H9 (cell line): ENCODE data around the gene HDHD3. TPM values are rescaled to one million over a fixed set of nuclear protein-coding genes. Genes with fewer than 3 reads are reported as not detected.

ENCODE experiments used
- DNase-seq: peaks from one replicate; pipeline ENCODE4 v3.0.0-alpha.2; 2017
- H2AFZ ChIP-seq: one replicate; pipeline ENCODE4 v1.6.1; 2013; ENCODE audit warnings: mild to moderate bottlenecking, low read length, control low read depth, moderate library complexity
- H2AK5ac ChIP-seq: 2 replicates; pipeline ENCODE4 v1.6.1; 2013; ENCODE audit warnings: low read length, control low read depth, mixed read lengths; ENCODE audit not compliant: insufficient read length
- H2BK120ac ChIP-seq: one replicate; pipeline ENCODE4 v1.6.1; 2013; ENCODE audit warnings: low read depth, mild to moderate bottlenecking, low read length, control low read depth, inconsistent platforms; ENCODE audit not compliant: poor library complexity, severe bottlenecking
- H2BK12ac ChIP-seq: 2 replicates; pipeline ENCODE4 v1.6.1; 2013; ENCODE audit warnings: low read length, control low read depth, mixed read lengths, low read depth; ENCODE audit not compliant: insufficient read length
- H2BK15ac ChIP-seq: 2 replicates; pipeline ENCODE4 v1.6.1; 2013; ENCODE audit warnings: low read depth, low read length, control low read depth
- H2BK20ac ChIP-seq: one replicate; pipeline ENCODE4 v1.6.1; 2013; ENCODE audit warnings: low read depth, mild to moderate bottlenecking, low read length, control low read depth, inconsistent platforms; ENCODE audit not compliant: poor library complexity, severe bottlenecking
- H2BK5ac ChIP-seq: 2 replicates; pipeline ENCODE4 v1.6.1; 2013; ENCODE audit warnings: low read length, control low read depth, mixed read lengths; ENCODE audit not compliant: insufficient read length
- H3K14ac ChIP-seq: 2 replicates; pipeline ENCODE4 v1.6.1; 2013; ENCODE audit warnings: low read length, control low read depth; ENCODE audit not compliant: insufficient read depth
- H3K18ac ChIP-seq: 2 replicates; pipeline ENCODE4 v1.6.1; 2013; ENCODE audit warnings: low read depth, mild to moderate bottlenecking, mixed read lengths, low read length, control low read depth; ENCODE audit not compliant: insufficient read length
- H3K23ac ChIP-seq: 2 replicates; pipeline ENCODE4 v1.6.1; 2013; ENCODE audit warnings: low read length, control low read depth, mixed read lengths, low read depth; ENCODE audit not compliant: insufficient read length
- H3K23me2 ChIP-seq: 2 replicates; pipeline ENCODE4 v1.6.1; 2013; ENCODE audit warnings: low read depth, mild to moderate bottlenecking, mixed read lengths, low read length, control low read depth; ENCODE audit not compliant: insufficient read length, poor library complexity, severe bottlenecking
- H3K27ac ChIP-seq: 2 replicates; pipeline ENCODE4 v1.5.1; 2013; ENCODE audit warnings: low read length, control low read depth, mixed read lengths, low read depth; ENCODE audit not compliant: insufficient read length
- H3K27me3 ChIP-seq: 2 replicates; pipeline ENCODE4 v1.6.1; 2013; ENCODE audit warnings: low read length, control low read depth, inconsistent platforms; ENCODE audit not compliant: insufficient read depth
- H3K4ac ChIP-seq: 2 replicates; pipeline ENCODE4 v1.6.1; 2013; ENCODE audit warnings: low read depth, mild to moderate bottlenecking, control low read depth, inconsistent platforms, low read length, moderate library complexity
- H3K4me1 ChIP-seq: 2 replicates; pipeline ENCODE4 v1.6.1; 2013; ENCODE audit warnings: low read length, control low read depth, inconsistent platforms; ENCODE audit not compliant: insufficient read depth
- H3K4me2 ChIP-seq: 2 replicates; pipeline ENCODE4 v1.6.1; 2013; ENCODE audit warnings: low read length, control low read depth, mixed read lengths; ENCODE audit not compliant: insufficient read length, insufficient read depth
- H3K56ac ChIP-seq: 2 replicates; pipeline ENCODE4 v1.6.1; 2013; ENCODE audit warnings: low read depth, mild to moderate bottlenecking, mixed read lengths, low read length, control low read depth; ENCODE audit not compliant: insufficient read length
- H3K79me1 ChIP-seq: 2 replicates; pipeline ENCODE4 v1.6.1; 2013; ENCODE audit warnings: low read depth, mild to moderate bottlenecking, moderate library complexity, low read length, control low read depth, inconsistent platforms; ENCODE audit not compliant: insufficient read depth, poor library complexity, severe bottlenecking
- H3K79me2 ChIP-seq: 2 replicates; pipeline ENCODE4 v1.6.1; 2013; ENCODE audit warnings: low read length, control low read depth, inconsistent platforms; ENCODE audit not compliant: insufficient read depth
- H3K9ac ChIP-seq: 2 replicates; pipeline ENCODE4 v1.6.1; 2013; ENCODE audit warnings: low read length, control low read depth, mixed read lengths; ENCODE audit not compliant: insufficient read length; ENCODE audit errors: extremely low read depth
- H3K9me3 ChIP-seq: one replicate; pipeline ENCODE4 v1.6.1; 2013; ENCODE audit warnings: low read depth, low read length, inconsistent platforms; ENCODE audit not compliant: control insufficient read depth
- H3T11ph ChIP-seq: one replicate; pipeline ENCODE4 v1.6.1; 2013; ENCODE audit warnings: mild to moderate bottlenecking, low read length, control low read depth, inconsistent platforms
- H4K20me1 ChIP-seq: one replicate; pipeline ENCODE4 v1.6.1; 2013; ENCODE audit not compliant: control insufficient read depth, insufficient read length, insufficient read depth
- H4K5ac ChIP-seq: 2 replicates; pipeline ENCODE4 v1.6.1; 2013; ENCODE audit warnings: low read depth, mild to moderate bottlenecking, mixed read lengths, low read length, control low read depth; ENCODE audit not compliant: insufficient read length
- H4K8ac ChIP-seq: replicated peaks from 2 replicates; pipeline ENCODE4 v1.6.1; 2013; ENCODE audit warnings: low read length, control low read depth, mixed read lengths, low read depth; ENCODE audit not compliant: insufficient read length
- H4K91ac ChIP-seq: 2 replicates; pipeline ENCODE4 v1.6.1; 2013; ENCODE audit warnings: low read depth, mild to moderate bottlenecking, moderate library complexity, mixed read lengths, low read length, control low read depth; ENCODE audit not compliant: insufficient read length
- H3K27ac Mint-ChIP-seq, 3 experiments: 2 replicates in 2 of 3; 3 replicates in 1 of 3; pipeline ENCODE4 v1.8.0; 2020 to 2021; ENCODE audit warnings: mixed read lengths in 3 of 3, mild to moderate bottlenecking in 1 of 3, moderate library complexity in 1 of 3
- H3K27me3 Mint-ChIP-seq: 2 replicates; pipeline ENCODE4 v1.8.0; 2021; ENCODE audit warnings: low read depth, mild to moderate bottlenecking, moderate library complexity, mixed read lengths
- H3K36me3 Mint-ChIP-seq, 3 experiments: 2 replicates in 2 of 3; 3 replicates in 1 of 3; pipeline ENCODE4 v1.8.0; 2020 to 2021; ENCODE audit warnings: low read depth in 3 of 3, mixed read lengths in 3 of 3; ENCODE audit not compliant: insufficient read depth in 1 of 3
- H3K4me1 Mint-ChIP-seq, 2 experiments: 2 replicates each; pipeline ENCODE4 v1.8.0; 2020; ENCODE audit warnings: mixed read lengths in 2 of 2
- H3K4me3 Mint-ChIP-seq, 2 experiments: 2 replicates in 1 of 2; 3 replicates in 1 of 2; pipeline ENCODE4 v1.8.0; 2020 to 2021; ENCODE audit warnings: mild to moderate bottlenecking in 2 of 2, mixed read lengths in 2 of 2, moderate library complexity in 1 of 2
- H3K9me3 Mint-ChIP-seq, 2 experiments: 2 replicates in 1 of 2; 3 replicates in 1 of 2; pipeline ENCODE4 v1.8.0; 2020; ENCODE audit warnings: mild to moderate bottlenecking in 2 of 2, mixed read lengths in 2 of 2, moderate library complexity in 1 of 2
- WGBS: extraction: QIAGEN DNeasy Blood & Tissue Kit; methylation state at CpG from one replicate; pipeline ENCODE4 v1.1.7; 2013; ENCODE audit warnings: missing lambda C conversion rate, low lambda C conversion rate, mixed read lengths; ENCODE audit not compliant: insufficient read length; ENCODE audit errors: extremely low coverage; 5-methylcytosine and 5-hydroxymethylcytosine counted together
- total RNA-seq: library from RNA; stranded (reverse); gene quantifications from 2 replicates; pipeline ENCODE4 v1.2.1, GENCODE V29; 2021
- TF ChIP-seq, protein P1 (sequence below): fragments of 200-600 bp; sonication (generic); conservative IDR thresholded peaks from 3 replicates; pipeline ENCODE4 v1.8.0; 2021; ENCODE audit warnings: antibody characterized with exemption, mild to moderate bottlenecking

HDHD3 gene
- total RNA-seq, 1 experiment from 2014 or later = 10.9 TPM

DNA sequence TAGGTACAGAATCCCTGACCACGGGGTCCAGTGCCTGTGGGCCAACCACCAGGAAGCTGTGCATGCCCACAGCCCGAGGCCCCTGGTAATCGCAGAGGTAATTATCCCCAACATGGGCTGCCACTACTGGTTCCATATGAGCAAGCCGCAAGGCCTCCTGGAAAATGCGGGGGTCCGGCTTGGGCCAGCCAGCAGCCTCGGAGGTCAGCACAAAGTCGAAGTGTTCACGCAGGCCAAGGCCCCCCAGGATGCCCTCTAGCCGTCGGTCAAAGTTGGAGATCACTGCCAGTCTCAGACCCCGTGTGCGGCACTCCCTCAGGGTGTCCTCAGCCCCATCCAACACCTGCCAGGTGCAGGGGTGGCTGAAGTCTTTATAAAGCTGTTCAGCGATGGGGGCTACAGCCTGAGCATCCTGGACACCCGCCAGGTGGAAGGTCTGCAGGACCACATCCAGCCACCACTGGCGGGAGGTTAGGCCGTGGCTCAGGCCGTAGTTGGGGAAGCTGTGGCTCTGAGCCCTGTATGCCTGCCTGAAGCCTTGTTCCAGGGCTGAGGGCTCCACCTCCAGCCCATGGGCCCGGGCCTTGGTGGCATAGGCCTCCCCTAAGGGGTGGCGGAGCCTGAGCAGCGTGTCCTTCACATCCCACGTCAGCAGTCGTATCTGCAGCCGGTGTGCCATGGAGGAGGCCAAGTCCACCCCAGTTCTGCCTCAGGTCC, 3.0 kb downstream of the HDHD3 start:
- whole genome bisulfite sequencing = no CpG with 5 or more reads among the region's 24 CpGs
- no peak overlapping the region for H2BK5ac ChIP-seq
- no peak overlapping the region for H3K56ac ChIP-seq
- H3K4me1 ChIP-seq = no peaks in the 10 kb centered on the region
- H4K20me1 ChIP-seq = no peaks in the 10 kb centered on the region
- H3K27me3 ChIP-seq = no peaks in the 10 kb centered on the region
- H2AFZ ChIP-seq = no peak overlapping the region
- no peaks in the 10 kb centered on the region for H3K79me1 ChIP-seq
- H3K36me3 Mint-ChIP-seq = peaks cover 0 to 23% (median 18%) of the 10 kb centered on the region in 3 experiments; a peak in 6 of 7 replicates
- no peak overlapping the region for H3K4me3 Mint-ChIP-seq
- H3K4ac ChIP-seq = no peak overlapping the region
- H3K23ac ChIP-seq = no peak overlapping the region
- no peak overlapping the region for H4K91ac ChIP-seq
- no peak overlapping the region for H3K4me2 ChIP-seq
- no peaks in the 10 kb centered on the region for H3K9me3 ChIP-seq
- no peak overlapping the region for H4K8ac ChIP-seq
- no peak overlapping the region for H3T11ph ChIP-seq
- no peak for DNase-seq
- H3K18ac ChIP-seq = no peak overlapping the region
- peaks cover 8 to 20% of the 10 kb centered on the region in 2 experiments for H3K4me1 Mint-ChIP-seq
- TF ChIP-seq, protein P1, sequence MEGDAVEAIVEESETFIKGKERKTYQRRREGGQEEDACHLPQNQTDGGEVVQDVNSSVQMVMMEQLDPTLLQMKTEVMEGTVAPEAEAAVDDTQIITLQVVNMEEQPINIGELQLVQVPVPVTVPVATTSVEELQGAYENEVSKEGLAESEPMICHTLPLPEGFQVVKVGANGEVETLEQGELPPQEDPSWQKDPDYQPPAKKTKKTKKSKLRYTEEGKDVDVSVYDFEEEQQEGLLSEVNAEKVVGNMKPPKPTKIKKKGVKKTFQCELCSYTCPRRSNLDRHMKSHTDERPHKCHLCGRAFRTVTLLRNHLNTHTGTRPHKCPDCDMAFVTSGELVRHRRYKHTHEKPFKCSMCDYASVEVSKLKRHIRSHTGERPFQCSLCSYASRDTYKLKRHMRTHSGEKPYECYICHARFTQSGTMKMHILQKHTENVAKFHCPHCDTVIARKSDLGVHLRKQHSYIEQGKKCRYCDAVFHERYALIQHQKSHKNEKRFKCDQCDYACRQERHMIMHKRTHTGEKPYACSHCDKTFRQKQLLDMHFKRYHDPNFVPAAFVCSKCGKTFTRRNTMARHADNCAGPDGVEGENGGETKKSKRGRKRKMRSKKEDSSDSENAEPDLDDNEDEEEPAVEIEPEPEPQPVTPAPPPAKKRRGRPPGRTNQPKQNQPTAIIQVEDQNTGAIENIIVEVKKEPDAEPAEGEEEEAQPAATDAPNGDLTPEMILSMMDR = no peak
- H4K5ac ChIP-seq = no peak overlapping the region
- H2BK12ac ChIP-seq = no peak overlapping the region
- H3K27ac Mint-ChIP-seq = peak overlapping the region in 1 of 3 experiments; percentile 96; a peak in 1 of 7 replicates
- H3K9me3 Mint-ChIP-seq = no peaks in the 10 kb centered on the region
- H2AK5ac ChIP-seq = no peak overlapping the region
- no peak overlapping the region for H3K27ac ChIP-seq
- H3K79me2 ChIP-seq = no peaks in the 10 kb centered on the region
- H3K27me3 Mint-ChIP-seq = no peaks in the 10 kb centered on the region
- H3K14ac ChIP-seq = no peak overlapping the region
- no peak overlapping the region for H2BK20ac ChIP-seq
- H3K23me2 ChIP-seq = peaks cover 6% of the 10 kb centered on the region
- H3K9ac ChIP-seq = no peak overlapping the region
- no peak overlapping the region for H2BK120ac ChIP-seq
- H2BK15ac ChIP-seq = no peak overlapping the region
